ENCODE results near the gene SLC5A3.

GRCh38 chr21:34034369-34035014 lies 38.9 kb upstream of the SLC5A3 start:
- TF ChIP-seq CTCF (IDR thresholded peaks at IDR 0.05) (no peak), POLR2AphosphoS5 (IDR thresholded peaks at IDR 0.05) (no peak)

All from prostate gland (tissue), 2 donors.